GM20431 (cell line): Measurements from ENCODE around the gene WFIKKN1.
"Not testable (repeated sequence)": the region's sequence is repeated elsewhere in the genome, so short reads cannot be mapped to it uniquely, and the experiment has no call there.

Experiments used
- in situ Hi-C: fragments of 300-500 bp; cut with MseI, MboI; formaldehyde crosslinking; loops from one replicate; pipeline ENCODE4 v1.15.0; 2020; ENCODE audit warnings: low sequenced_read_pairs; ENCODE audit not compliant: unreplicated experiment

The WFIKKN1 gene

DNA sequence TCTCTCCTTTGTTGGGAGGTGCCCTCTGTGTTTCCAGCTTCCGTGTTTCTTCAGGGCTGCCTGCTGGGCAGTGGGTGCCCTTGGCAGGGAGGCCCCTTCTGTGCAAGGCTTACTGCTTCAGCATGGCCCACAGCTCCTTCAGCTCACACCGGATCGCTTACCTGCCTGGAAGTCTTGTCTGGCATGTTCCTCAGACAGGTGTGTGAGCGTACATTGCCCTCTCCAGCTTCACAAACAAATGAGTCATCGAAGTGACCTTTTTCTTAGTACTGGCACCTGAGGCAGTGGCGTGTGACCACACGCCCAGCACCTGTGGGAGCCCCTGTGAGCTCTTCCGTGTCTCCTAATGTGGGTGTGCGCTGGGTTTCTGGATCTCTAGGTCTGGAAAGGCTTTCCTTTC lies 37.4 kb upstream of the WFIKKN1 start:
- in situ Hi-C loops: no loop called here

- in situ Hi-C loops: no loop called here
Measured at GRCh38 chr16:593807-594206, 37.0 kb upstream of the WFIKKN1 start.

DNA sequence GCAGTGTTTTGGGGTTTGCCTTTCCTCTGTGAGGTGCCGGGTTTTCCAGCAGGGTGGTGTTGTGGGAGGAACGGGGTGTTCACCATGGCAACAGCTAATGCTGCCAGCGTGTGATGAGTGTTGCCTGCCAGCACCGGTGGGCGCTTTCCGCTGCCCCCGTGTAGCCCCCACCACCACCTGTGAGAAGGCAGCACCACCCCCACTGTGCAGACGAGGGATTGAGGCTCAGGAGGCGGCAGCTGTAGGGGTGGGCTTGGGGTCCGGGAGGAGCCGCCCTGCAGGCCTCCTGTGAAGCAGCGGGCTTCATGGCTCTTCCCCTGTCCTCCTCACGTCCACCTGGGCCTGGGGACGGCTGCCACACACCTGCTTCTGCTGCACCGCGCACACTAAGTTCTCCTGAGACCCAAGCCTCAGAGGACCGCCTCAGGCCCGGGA lies 35.7 kb upstream of the WFIKKN1 start:
- in situ Hi-C loops: no loop called here

- in situ Hi-C loops: no loop called here
Measured at GRCh38 chr16:595942-596735, 34.6 kb upstream of the WFIKKN1 start.

DNA sequence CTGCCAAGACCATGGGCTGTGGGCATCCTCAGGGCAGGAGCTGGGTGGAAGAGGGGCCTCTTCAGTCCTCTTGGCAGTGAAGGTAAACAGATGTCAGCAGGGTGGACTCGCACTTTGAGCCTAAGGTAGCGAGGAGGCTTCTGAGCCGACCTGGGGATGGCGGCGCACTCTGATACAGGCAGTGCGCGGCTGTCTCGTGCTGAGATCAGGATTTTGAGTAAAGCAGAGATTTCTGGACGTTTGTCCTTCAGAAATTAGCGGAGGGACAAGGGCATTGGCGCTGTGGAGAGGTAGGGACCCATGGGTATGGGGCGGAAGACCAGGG lies 34.1 kb upstream of the WFIKKN1 start:
- in situ Hi-C loops: no loop called here

GRCh38 chr16:597655-598054 lies 33.1 kb upstream of the WFIKKN1 start:
- in situ Hi-C loops: not testable (repeated sequence)

DNA sequence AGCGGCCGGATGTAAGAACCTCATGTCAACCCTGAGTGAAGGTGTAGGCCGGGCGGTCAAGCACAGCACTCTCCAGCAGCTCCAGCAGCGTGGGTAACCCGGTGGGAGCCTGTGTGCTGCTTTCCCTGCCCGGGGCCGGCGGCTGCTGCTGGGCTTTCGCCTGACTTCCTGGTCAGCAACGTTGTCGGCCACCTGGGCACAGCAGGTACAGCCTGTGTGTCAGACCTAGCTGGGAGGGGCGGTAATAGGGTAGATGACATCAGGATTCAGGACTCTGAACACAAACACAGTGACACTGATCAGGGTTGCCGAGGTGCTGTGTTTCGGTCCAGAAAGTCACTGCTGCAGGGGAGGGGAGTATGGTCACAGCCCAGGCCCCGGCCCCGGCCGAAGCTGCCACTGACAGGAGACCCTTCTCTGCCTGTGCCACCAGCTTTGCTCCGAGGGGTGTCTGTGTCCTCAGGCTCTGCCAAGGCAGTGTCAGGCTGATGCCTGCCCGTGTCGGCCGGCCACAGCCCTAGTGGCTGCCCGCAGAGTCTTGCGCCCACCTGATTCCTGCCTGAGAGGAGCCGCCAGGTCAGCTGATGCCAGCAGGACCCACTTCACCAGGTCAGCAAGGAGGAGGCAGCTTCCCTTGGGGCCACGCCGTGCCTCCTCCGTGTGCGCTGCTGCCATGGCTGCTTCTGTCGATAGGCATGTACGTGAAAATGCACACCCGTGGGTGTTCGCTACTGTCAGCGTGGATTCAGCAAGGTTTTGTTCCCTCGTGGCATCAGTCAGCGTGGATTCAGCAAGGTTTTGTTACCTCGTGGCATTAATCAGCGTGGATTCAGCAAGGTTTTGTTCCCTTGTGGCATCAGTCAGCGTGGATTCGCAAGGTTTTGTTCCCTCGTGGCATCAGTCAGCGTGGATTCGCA lies 31.7 kb upstream of the WFIKKN1 start:
- in situ Hi-C loops: no loop called here

GRCh38 chr16:600781-601180 lies 30.0 kb upstream of the WFIKKN1 start:
- in situ Hi-C loops: no loop called here

GRCh38 chr16:603933-604332 lies 26.9 kb upstream of the WFIKKN1 start:
- in situ Hi-C loops: no loop called here

GRCh38 chr16:606656-607307 lies 24.0 kb upstream of the WFIKKN1 start:
- in situ Hi-C loops: no loop called here

DNA sequence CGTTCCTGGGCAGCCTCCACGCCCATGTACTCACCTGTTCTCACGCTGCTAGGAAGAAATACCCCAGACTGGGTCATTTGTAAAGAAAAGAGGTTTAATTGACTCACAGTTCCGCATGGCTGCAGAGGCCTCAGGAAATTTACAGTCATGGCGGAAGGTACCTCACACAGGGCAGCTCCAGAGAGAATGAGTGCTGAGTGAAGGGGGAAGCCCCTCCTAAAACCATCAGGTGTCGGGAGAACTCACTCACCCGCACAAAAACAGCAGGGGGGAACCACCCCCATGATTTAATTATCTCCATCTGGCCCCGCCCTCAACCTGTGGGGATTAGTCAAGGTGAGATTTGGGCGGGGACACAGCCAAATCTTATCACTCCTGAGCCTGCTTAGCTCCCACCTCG lies 22.8 kb upstream of the WFIKKN1 start:
- in situ Hi-C loops: no loop called here

- in situ Hi-C loops: no loop called here
Measured at GRCh38 chr16:609316-609715, 21.5 kb upstream of the WFIKKN1 start.

- in situ Hi-C loops: no loop called here
Measured at GRCh38 chr16:609984-610383, 20.8 kb upstream of the WFIKKN1 start.

DNA sequence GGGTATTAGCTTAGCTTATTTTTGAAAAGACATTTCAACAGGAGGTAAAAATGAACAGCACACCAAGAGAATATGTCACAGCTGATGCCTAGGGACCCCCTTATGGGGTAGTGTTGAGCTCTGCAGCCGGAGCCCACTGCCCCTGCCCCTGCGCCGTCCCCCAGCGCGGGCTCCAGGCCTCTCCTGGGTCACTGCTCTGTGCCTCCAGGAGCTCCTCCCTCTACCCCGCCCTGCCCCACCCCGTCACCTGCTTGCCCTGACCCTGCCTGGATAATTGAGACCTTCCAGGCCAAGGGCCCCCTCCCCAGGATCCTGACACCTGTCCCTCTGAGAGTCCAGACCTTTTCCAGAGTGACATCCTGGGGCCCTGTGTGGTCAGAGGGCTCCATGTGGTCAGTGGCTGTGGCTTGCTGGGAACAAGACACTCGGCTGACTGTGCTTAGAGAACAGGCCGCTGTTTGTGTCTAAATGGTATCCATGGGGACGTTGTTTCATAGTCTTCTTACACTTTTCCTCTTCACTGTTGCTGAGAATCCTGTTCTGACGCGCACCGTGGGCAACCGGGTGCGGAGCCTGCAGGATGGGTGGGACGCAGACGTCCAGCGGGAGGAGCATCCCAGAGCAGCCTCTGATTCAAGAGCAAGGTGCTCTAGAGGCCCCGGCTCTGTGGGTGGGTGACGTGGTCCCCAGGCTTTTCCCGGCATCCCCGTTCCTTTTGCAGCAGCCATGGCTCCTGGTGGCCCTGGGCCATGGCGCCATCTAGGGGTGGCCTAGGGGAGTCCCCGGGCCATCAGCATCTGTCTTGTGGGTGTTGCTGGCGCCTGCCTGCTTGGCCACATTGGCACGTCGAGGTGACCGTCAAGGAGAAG lies 20.0 kb upstream of the WFIKKN1 start:
- in situ Hi-C loops: no loop called here

DNA sequence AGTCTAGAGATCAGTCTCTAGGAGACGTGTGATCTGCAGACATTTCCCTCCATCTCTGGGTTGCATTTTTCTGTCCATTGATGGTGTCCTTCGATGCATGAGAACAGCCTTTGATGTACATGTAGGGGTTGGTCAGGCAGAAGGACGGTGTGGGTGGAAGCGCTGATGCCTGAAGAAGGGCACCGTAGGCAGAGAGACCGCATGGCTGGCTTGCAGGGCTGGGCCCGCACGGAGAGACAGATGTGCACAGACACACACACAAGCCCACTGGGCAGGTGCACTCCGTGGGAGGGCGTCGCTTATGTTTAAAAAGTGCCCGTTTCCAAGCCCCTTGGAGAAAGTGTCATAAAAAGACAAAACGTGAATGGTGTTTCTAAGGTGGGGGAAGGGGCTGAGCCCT lies 15.7 kb upstream of the WFIKKN1 start:
- in situ Hi-C loops: no loop called here

GRCh38 chr16:616733-617586 lies 13.8 kb upstream of the WFIKKN1 start:
- in situ Hi-C loops: no loop called here

DNA sequence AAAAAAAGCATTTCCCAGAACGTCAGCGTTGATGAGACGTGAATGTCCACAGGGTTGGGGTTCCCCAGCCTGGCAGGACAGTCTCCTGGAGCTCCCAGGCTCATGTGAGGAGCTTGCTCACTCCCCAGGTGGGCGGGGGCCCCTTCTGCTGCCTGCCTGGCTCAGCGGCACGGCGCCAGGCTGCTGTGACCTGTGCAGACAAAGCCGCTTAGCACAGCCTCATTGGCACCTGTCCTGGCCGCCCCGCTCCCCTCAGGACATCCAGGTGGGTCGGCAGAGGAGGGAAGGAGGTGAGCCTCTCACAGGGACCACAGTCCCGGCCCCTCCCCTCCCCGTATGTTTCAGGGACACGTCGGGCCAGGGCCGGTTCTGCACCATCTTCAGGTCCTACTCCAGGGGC lies 12.9 kb upstream of the WFIKKN1 start:
- in situ Hi-C loops: no loop called here

- in situ Hi-C loops: no loop called here
Measured at GRCh38 chr16:619476-620100, 11.2 kb upstream of the WFIKKN1 start.
